ENCODE data around the gene KCNIP1.

DNA sequence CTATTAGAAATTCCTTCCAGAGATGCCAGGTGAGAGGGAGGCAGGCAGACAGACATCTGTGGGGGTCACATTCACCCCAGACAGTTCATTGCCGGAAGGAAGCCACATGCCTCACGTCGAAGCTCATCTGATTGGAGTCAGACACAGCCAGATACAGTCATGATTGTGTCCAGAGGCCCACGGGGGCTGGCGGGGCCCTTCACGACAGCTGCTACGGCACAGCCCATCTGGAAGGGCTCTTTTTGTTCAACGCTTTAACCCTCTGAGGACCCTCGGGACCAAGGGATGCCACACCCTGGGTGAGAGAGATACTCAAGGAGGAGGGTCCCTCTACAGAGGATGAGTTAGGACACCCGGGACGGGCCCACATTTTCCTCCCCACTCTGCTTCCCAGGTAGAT, 247.8 kb downstream of the KCNIP1 start:
- TF ChIP-seq POLR2A (IDR thresholded peaks at IDR 0.05; ENCODE audit: borderline replicate concordance, extremely low read depth, insufficient read depth, insufficient read length) (no peak), POLR2AphosphoS5 (IDR thresholded peaks at IDR 0.05; ENCODE audit: low read depth, low read length) (no peak), TCF7L2 (IDR thresholded peaks at IDR 0.05; ENCODE audit: borderline replicate concordance, extremely low read depth, insufficient read depth, insufficient read length) (no peak), EZH2 (IDR thresholded peaks at IDR 0.05) (no peak), ELF1 (IDR thresholded peaks at IDR 0.05; ENCODE audit: borderline replicate concordance, low read depth) (no peak), EZH2phosphoT487 (IDR thresholded peaks at IDR 0.05; ENCODE audit: borderline replicate concordance) (no peak), ZNF274 (IDR thresholded peaks at IDR 0.05; ENCODE audit: low read depth, low read length) (no peak), CEBPB (IDR thresholded peaks at IDR 0.05; ENCODE audit: low read depth) (no peak), RAD21 (IDR thresholded peaks at IDR 0.05; ENCODE audit: low read depth) (no peak)
- TF ChIP-seq, protein P1, sequence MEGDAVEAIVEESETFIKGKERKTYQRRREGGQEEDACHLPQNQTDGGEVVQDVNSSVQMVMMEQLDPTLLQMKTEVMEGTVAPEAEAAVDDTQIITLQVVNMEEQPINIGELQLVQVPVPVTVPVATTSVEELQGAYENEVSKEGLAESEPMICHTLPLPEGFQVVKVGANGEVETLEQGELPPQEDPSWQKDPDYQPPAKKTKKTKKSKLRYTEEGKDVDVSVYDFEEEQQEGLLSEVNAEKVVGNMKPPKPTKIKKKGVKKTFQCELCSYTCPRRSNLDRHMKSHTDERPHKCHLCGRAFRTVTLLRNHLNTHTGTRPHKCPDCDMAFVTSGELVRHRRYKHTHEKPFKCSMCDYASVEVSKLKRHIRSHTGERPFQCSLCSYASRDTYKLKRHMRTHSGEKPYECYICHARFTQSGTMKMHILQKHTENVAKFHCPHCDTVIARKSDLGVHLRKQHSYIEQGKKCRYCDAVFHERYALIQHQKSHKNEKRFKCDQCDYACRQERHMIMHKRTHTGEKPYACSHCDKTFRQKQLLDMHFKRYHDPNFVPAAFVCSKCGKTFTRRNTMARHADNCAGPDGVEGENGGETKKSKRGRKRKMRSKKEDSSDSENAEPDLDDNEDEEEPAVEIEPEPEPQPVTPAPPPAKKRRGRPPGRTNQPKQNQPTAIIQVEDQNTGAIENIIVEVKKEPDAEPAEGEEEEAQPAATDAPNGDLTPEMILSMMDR (IDR thresholded peaks at IDR 0.05 in 2 of 3, conservative IDR thresholded peaks at IDR 0.05 in 1 of 3; ENCODE audit: borderline replicate concordance in 1 of 3, insufficient read depth in 1 of 3, low read depth in 2 of 3, low read length in 2 of 3) = no peak
- TF ChIP-seq, protein P2, sequence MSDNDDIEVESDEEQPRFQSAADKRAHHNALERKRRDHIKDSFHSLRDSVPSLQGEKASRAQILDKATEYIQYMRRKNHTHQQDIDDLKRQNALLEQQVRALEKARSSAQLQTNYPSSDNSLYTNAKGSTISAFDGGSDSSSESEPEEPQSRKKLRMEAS (IDR thresholded peaks at IDR 0.05) = no peak
